ENCODE measurements around the gene SHLD2. TPM values are rescaled to one million over a fixed set of nuclear protein-coding genes. Genes with fewer than 3 reads are reported as not detected.
"Not testable (repeated sequence)": the region's sequence is repeated elsewhere in the genome, so short reads cannot be mapped to it uniquely, and the experiment has no call there.

SHLD2 gene
- total and polyA plus RNA-seq, 7 donors = 7.9 to 25.7 (median 13.9) TPM

GRCh38 chr10:87072449-87072848 lies 22.6 kb upstream of the SHLD2 start:
- no peak for TF ChIP-seq CTCF (IDR thresholded peaks at IDR 0.05)
- peaks cover 5 to 86% of the 10 kb centered on the region in 2 donors for H3K36me3 ChIP-seq (ENCODE audit: insufficient read depth in 1 of 2, low read depth in 1 of 2)
- no peak overlapping the region for H3K27ac ChIP-seq
- WGBS, 3 donors = 77 to 86% (median 86%) methylated on average over 2 of the region's 2 CpGs
- DNase-seq (no peak), ATAC-seq (no peak)
- H3K27me3 ChIP-seq (ENCODE audit: insufficient read depth in 3 of 3, low read length in 2 of 3) = no peaks in the 10 kb centered on the region
- intact Hi-C loops (cut with DNase I) = no loop called here
- H3K9me3 ChIP-seq = no peaks in the 10 kb centered on the region
- no peak overlapping the region for H3K4me3 ChIP-seq
- H3K4me1 ChIP-seq = no peaks in the 10 kb centered on the region

- WGBS, 3 donors = 80 to 91% (median 83%) methylated on average over 2 of the region's 2 CpGs
These were observed 18.6 kb upstream of the SHLD2 start for GRCh38 chr10:87076421-87076820.

GRCh38 chr10:87079106-87079836 lies 15.7 kb upstream of the SHLD2 start:
- H3K36me3 ChIP-seq (ENCODE audit: insufficient read depth in 1 of 2, low read depth in 1 of 2) = peaks cover 0 to 22% of the 10 kb centered on the region in 2 donors
- no peaks in the 10 kb centered on the region for H3K9me3 ChIP-seq
- DNase-seq (no peak), ATAC-seq (no peak)
- TF ChIP-seq CTCF (IDR thresholded peaks at IDR 0.05) = no peak
- H3K27me3 ChIP-seq (ENCODE audit: insufficient read depth in 3 of 3, low read length in 2 of 3) = no peaks in the 10 kb centered on the region
- no peak overlapping the region for H3K27ac ChIP-seq
- WGBS, 3 donors = 78 to 81% (median 80%) methylated on average over 11 of the region's 11 CpGs
- H3K4me1 ChIP-seq = no peaks in the 10 kb centered on the region
- no peak overlapping the region for H3K4me3 ChIP-seq
- intact Hi-C loops (cut with DNase I) = no loop called here

More at GRCh38 chr10:87076421-87076820, 18.6 kb upstream of the SHLD2 start:
- peaks cover 0 to 49% of the 10 kb centered on the region in 2 donors for H3K36me3 ChIP-seq (ENCODE audit: insufficient read depth in 1 of 2, low read depth in 1 of 2)
- H3K27ac ChIP-seq; ATAC-seq; H3K27me3 ChIP-seq (ENCODE audit: insufficient read depth in 3 of 3, low read length in 2 of 3); H3K4me3 ChIP-seq; H3K4me1 ChIP-seq; intact Hi-C loops (cut with DNase I); H3K9me3 ChIP-seq; DNase-seq: not testable (repeated sequence)

- H3K36me3 ChIP-seq (ENCODE audit: insufficient read depth in 1 of 2, low read depth in 1 of 2); H3K9me3 ChIP-seq; ATAC-seq; H3K27ac ChIP-seq; H3K27me3 ChIP-seq (ENCODE audit: insufficient read depth in 3 of 3, low read length in 2 of 3); H3K4me3 ChIP-seq; H3K4me1 ChIP-seq; DNase-seq; intact Hi-C loops (cut with DNase I): not testable (repeated sequence)
- 93 to 96% (median 96%) methylated on average over 8 to 28 of the region's 31 CpGs for WGBS, 3 donors
These were observed 14.4 kb upstream of the SHLD2 start for GRCh38 chr10:87080621-87081020.

DNA sequence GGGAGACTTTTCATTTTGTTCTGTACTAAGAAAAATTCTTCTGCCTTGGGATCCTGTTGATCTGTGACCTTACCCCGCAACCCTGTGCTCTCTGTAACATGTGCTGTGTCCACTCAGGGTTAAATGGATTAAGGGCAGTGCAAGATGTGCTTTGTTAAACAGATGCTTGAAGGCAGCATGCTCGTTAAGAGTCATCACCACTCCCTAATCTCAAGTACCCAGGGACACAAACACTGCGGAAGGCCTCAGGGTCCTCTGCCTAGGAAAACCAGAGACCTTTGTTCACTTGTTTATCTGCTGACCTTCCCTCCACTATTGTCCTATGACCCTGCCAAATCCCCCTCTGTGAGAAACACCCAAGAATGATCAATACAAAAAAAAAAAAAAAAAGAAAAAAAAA lies 13.4 kb upstream of the SHLD2 start:
- H3K36me3 ChIP-seq (ENCODE audit: insufficient read depth in 1 of 2, low read depth in 1 of 2); H3K4me3 ChIP-seq; H3K9me3 ChIP-seq; ATAC-seq; H3K4me1 ChIP-seq; intact Hi-C loops (cut with DNase I); H3K27ac ChIP-seq; DNase-seq; H3K27me3 ChIP-seq (ENCODE audit: insufficient read depth in 3 of 3, low read length in 2 of 3): not testable (repeated sequence)
- 78 to 95% (median 85%) methylated on average over 1 of the region's 3 CpGs for WGBS, 3 donors

DNA sequence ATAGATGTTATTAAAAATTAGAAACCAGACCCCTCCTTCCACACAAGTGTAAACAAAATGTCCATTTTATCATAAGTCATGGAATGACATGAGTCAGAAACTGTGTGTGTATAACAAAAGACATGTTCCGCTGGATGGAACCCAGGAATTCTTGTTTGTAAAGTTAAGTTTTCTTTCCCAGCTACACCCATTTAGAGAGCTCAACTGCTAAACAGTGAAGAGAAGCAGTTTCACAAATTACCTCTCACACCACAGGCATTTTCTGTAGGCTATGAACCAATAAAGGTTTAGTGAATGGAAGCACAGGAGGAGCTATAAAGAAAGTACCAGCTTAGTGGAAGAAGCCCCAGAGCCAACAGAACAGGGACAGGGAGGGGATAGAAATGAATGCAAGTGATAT lies 12.8 kb upstream of the SHLD2 start:
- H3K9me3 ChIP-seq; intact Hi-C loops (cut with DNase I); H3K4me3 ChIP-seq; H3K36me3 ChIP-seq (ENCODE audit: insufficient read depth in 1 of 2, low read depth in 1 of 2); H3K4me1 ChIP-seq; DNase-seq; ATAC-seq; H3K27ac ChIP-seq; H3K27me3 ChIP-seq (ENCODE audit: insufficient read depth in 3 of 3, low read length in 2 of 3): not testable (repeated sequence)
- WGBS, 3 donors = 73 to 89% (median 83%) methylated on average over 1 of the region's 1 CpG

GRCh38 chr10:87083576-87084290 lies 11.3 kb upstream of the SHLD2 start:
- peak overlapping the region; percentile 23 for H3K27ac ChIP-seq
- intact Hi-C loops (cut with DNase I); DNase-seq; ATAC-seq; H3K4me3 ChIP-seq; H3K9me3 ChIP-seq; H3K36me3 ChIP-seq (ENCODE audit: insufficient read depth in 1 of 2, low read depth in 1 of 2); H3K27me3 ChIP-seq (ENCODE audit: insufficient read depth in 3 of 3, low read length in 2 of 3); H3K4me1 ChIP-seq: not testable (repeated sequence)
- WGBS, 3 donors = 63 to 65% (median 64%) methylated on average over 5 of the region's 5 CpGs

DNA sequence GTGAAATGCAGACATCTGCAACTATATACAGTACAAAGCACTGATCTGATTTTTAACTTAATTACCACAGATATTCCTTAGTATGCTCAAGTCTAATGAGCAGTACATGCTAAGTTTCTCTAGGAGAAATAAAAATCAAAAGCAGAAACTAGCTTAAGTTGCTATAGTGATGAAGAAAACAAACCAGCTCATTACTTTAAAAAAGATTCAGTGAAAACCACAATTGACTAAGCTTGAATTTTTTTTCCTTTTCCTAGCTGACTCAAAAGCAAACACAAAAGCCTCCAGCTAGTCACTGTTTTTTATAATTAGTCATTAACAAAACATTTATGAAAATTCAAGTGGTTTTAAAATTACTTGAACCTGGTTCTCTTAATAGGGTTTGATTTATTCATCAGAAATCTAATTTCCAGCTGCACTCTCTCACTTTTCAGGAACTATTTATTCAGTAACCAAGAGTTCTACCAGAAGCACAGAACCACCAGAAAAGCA lies 10.7 kb upstream of the SHLD2 start:
- H3K4me3 ChIP-seq; DNase-seq; H3K36me3 ChIP-seq (ENCODE audit: insufficient read depth in 1 of 2, low read depth in 1 of 2); ATAC-seq; H3K9me3 ChIP-seq; H3K4me1 ChIP-seq; intact Hi-C loops (cut with DNase I); H3K27me3 ChIP-seq (ENCODE audit: insufficient read depth in 3 of 3, low read length in 2 of 3): not testable (repeated sequence)
- H3K27ac ChIP-seq = peak overlapping the region; percentile 23

Data from psoas muscle (tissue), 8 donors.